ENCODE measurements around the gene RDH8. TPM values are rescaled to one million over a fixed set of nuclear protein-coding genes. Genes with fewer than 3 reads are reported as not detected.

RDH8 gene
- total and polyA plus RNA-seq, 10 of the 15 experiments (the other 5 are each of a cell fraction or from before 2014, with no cell fraction given): 0.04 to 0.58 (median 0.05) TPM; not detected in 7

GRCh38 chr19:10027158-10027997 lies 14.1 kb downstream of the RDH8 start (continued):
- TF ChIP-seq TCF7 (IDR thresholded peaks at IDR 0.05; ENCODE audit: borderline replicate concordance) (no peak), PAX5 (IDR thresholded peaks at IDR 0.05; ENCODE audit: borderline replicate concordance, low read depth, low read length) (no peak), CHD4 (IDR thresholded peaks at IDR 0.05) (no peak), E2F8 (IDR thresholded peaks at IDR 0.05; ENCODE audit: low read depth, partially characterized antibody) (no peak), RAD51 (IDR thresholded peaks at IDR 0.05) (peak; percentile 36; the same call in 1 of the 2 replicates), EP300 (IDR thresholded peaks at IDR 0.05; ENCODE audit: borderline replicate concordance in 1 of 2, control insufficient read depth in 1 of 2, low read depth in 2 of 2, low read length in 2 of 2) (no peak), ASH2L (IDR thresholded peaks at IDR 0.05; ENCODE audit: borderline replicate concordance, low read depth) (no peak), JUND (IDR thresholded peaks at IDR 0.05; ENCODE audit: low read depth, low read length) (no peak), WRNIP1 (IDR thresholded peaks at IDR 0.05; ENCODE audit: borderline replicate concordance, low read depth, low read length) (no peak), NFXL1 (IDR thresholded peaks at IDR 0.05; ENCODE audit: borderline replicate concordance) (no peak), NFYB (IDR thresholded peaks at IDR 0.05; ENCODE audit: insufficient read depth, low read depth, low read length) (no peak), ZNF687 (IDR thresholded peaks at IDR 0.05) (no peak), POLR2A (IDR thresholded peaks at IDR 0.05; ENCODE audit: low read depth, low read length) (no peak), KLF5 (IDR thresholded peaks at IDR 0.05; ENCODE audit: partially characterized antibody) (no peak), SIX5 (IDR thresholded peaks at IDR 0.05; ENCODE audit: low read depth, low read length, severe bottlenecking) (no peak), ETV6 (conservative IDR thresholded peaks at IDR 0.05 in 1 of 2, IDR thresholded peaks at IDR 0.05 in 1 of 2; ENCODE audit: borderline replicate concordance in 1 of 2, low read depth in 1 of 2) (no peak), IKZF2 (IDR thresholded peaks at IDR 0.05) (0 out of 4 replicates have a peak, but pooled peaks of 1 of the 2 experiments have one; percentile 22), PKNOX1 (IDR thresholded peaks at IDR 0.05) (peak; percentile 46; the same call in 1 of the 2 replicates), ATF2 (IDR thresholded peaks at IDR 0.05; ENCODE audit: low read length) (no peak), NBN (IDR thresholded peaks at IDR 0.05) (no peak), BCL11A (IDR thresholded peaks at IDR 0.05; ENCODE audit: low read depth, low read length) (no peak)

Measured in GM12878 (cell line).